Calu3 (cell line): ENCODE data around the gene AGBL4. TPM values are rescaled to one million over a fixed set of nuclear protein-coding genes. Genes with fewer than 3 reads are reported as not detected.

Source experiments
- BruUV-seq: library from RNA; stranded (reverse); fragments of 400-500 nt; replicated peaks from 2 replicates; lab custom pipeline; 2021; lab: Mats Ljungman, UMichigan
- CTCF ChIA-PET: fragments of 300-600 bp; sonication (Branson Sonifier 250); formaldehyde crosslinking; loops from one replicate; lab custom pipeline; 2022; ENCODE audit warnings: antibody characterized with exemption; lab: Charles Lee
- DNase-seq: peaks from one replicate; pipeline ENCODE4 v3.0.0; 2022
- H3K27ac Mint-ChIP-seq: one replicate; pipeline ENCODE4 v1.8.0; 2022; ENCODE audit warnings: mixed read lengths; ENCODE audit not compliant: unreplicated experiment
- H3K27me3 Mint-ChIP-seq: one replicate; pipeline ENCODE4 v1.8.0; 2022; ENCODE audit warnings: mixed read lengths; ENCODE audit not compliant: unreplicated experiment
- H3K36me3 Mint-ChIP-seq: one replicate; pipeline ENCODE4 v1.8.0; 2022; ENCODE audit warnings: mild to moderate bottlenecking, moderate library complexity, mixed read lengths; ENCODE audit not compliant: insufficient read depth, unreplicated experiment
- H3K4me1 Mint-ChIP-seq: one replicate; pipeline ENCODE4 v1.8.0; 2022; ENCODE audit warnings: mild to moderate bottlenecking, low read depth, mixed read lengths; ENCODE audit not compliant: unreplicated experiment
- H3K4me3 Mint-ChIP-seq: one replicate; pipeline ENCODE4 v1.8.0; 2022; ENCODE audit warnings: mild to moderate bottlenecking, low read depth, moderate library complexity, mixed read lengths; ENCODE audit not compliant: unreplicated experiment
- H3K9me3 Mint-ChIP-seq: one replicate; pipeline ENCODE4 v1.8.0; 2022; ENCODE audit warnings: low read depth, mixed read lengths; ENCODE audit not compliant: unreplicated experiment
- intact Hi-C: fragments of 100-400 bp; cut with micrococcal nuclease; formaldehyde crosslinking; loops from one replicate; pipeline ENCODE4 v1.10.0; 2022; ENCODE audit not compliant: unreplicated experiment
- total RNA-seq: library from RNA; stranded (reverse); gene quantifications from 2 replicates; pipeline ENCODE4 v1.2.3, GENCODE V29; 2022
- TF ChIP-seq, protein P1 (sequence below): fragments of 200-600 bp; IDR thresholded peaks from one replicate; pipeline ENCODE4 v1.8.0; 2022; ENCODE audit warnings: antibody characterized with exemption; ENCODE audit not compliant: unreplicated experiment

AGBL4 gene
- total RNA-seq, 1 experiment from 2014 or later: not detected

DNA sequence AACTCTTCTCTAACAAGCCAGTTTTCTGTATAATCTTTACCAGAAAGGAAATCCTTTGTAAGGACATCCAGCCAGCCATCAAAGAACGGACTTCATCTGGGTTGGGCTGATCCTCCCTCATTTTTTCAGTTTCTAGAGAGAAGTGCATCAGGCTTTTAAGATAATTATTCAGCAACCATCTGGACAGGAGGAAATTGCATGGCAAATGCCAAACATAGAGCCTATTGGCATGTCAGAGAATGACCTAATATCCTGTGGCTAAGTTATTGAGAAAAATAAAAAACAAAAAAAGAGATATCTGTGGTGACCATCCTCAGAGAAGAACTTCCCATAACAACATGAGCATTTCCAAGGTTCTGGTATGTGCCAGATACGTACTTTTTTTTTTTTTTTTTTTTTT, 1172.1 kb downstream of the AGBL4 start:
- peaks cover 2% of the 10 kb centered on the region for H3K9me3 Mint-ChIP-seq
- H3K27me3 Mint-ChIP-seq: no peaks in the 10 kb centered on the region
- H3K27ac Mint-ChIP-seq: no peak overlapping the region
- intact Hi-C loops: loop anchor here (10.0 kb wide), 1 partner anchor 63 kb away; no protein-coding TSS in a partner anchor
- CTCF ChIA-PET: no interaction called here
- no peaks in the 10 kb centered on the region for H3K36me3 Mint-ChIP-seq
- H3K4me3 Mint-ChIP-seq: no peak overlapping the region
- TF ChIP-seq, protein P1, sequence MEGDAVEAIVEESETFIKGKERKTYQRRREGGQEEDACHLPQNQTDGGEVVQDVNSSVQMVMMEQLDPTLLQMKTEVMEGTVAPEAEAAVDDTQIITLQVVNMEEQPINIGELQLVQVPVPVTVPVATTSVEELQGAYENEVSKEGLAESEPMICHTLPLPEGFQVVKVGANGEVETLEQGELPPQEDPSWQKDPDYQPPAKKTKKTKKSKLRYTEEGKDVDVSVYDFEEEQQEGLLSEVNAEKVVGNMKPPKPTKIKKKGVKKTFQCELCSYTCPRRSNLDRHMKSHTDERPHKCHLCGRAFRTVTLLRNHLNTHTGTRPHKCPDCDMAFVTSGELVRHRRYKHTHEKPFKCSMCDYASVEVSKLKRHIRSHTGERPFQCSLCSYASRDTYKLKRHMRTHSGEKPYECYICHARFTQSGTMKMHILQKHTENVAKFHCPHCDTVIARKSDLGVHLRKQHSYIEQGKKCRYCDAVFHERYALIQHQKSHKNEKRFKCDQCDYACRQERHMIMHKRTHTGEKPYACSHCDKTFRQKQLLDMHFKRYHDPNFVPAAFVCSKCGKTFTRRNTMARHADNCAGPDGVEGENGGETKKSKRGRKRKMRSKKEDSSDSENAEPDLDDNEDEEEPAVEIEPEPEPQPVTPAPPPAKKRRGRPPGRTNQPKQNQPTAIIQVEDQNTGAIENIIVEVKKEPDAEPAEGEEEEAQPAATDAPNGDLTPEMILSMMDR: no peak
- DNase-seq: no peak
- no TSS peak for BruUV-seq
- H3K4me1 Mint-ChIP-seq: no peaks in the 10 kb centered on the region

DNA sequence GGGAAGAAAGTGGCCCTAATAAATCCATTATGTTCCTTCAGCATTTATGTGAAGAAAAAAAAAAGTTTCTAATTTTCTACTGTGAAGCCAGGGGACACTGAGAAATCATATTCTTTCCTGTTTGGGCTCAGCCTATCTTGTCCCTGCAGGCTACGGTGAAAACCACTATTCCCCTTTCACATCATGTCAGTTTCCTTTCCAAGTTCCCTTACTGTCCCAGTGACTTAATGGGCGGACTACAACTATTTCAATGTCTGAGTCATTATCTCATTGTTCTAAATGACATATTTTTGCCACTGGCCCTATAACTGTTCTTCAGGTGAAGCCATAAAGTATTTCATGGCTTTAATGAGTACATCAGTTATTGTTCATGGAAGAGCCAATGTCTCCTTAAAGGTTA, 1175.7 kb downstream of the AGBL4 start:
- Mint-ChIP-seq H3K4me3 (no peak overlapping the region), H3K36me3 (no peaks in the 10 kb centered on the region), H3K27me3 (no peaks in the 10 kb centered on the region), H3K4me1 (peaks cover 14% of the 10 kb centered on the region), H3K27ac (no peak overlapping the region), H3K9me3 (no peaks in the 10 kb centered on the region)
- intact Hi-C loops: no loop called here
- DNase-seq: no peak
- BruUV-seq: no TSS peak
- CTCF ChIA-PET: no interaction called here
- TF ChIP-seq, protein P1: no peak

DNA sequence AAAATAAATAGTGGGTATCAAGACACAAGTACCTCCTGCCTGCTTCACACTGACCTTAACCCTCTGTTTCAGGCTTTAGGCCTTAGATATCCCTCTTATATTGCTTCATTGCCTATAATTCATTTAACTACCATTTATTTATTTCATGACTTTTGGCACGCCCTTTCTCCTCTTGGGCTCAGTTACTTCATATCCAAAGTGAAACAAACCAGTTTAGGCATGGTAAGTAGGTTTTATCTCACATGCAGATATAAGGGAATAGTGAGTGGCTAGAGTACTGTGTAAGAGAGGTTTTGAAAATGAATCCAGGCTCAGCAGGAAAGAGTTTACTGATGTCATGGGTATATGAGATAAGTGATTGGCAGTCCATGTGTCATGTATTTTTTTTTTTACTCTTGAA, 1177.3 kb downstream of the AGBL4 start:
- no peaks in the 10 kb centered on the region for H3K36me3 Mint-ChIP-seq
- intact Hi-C loops: no loop called here
- H3K4me1 Mint-ChIP-seq: peaks cover 14% of the 10 kb centered on the region
- CTCF ChIA-PET: no interaction called here
- no peak for DNase-seq
- BruUV-seq: no TSS peak
- H3K9me3 Mint-ChIP-seq: no peaks in the 10 kb centered on the region
- no peak overlapping the region for H3K27ac Mint-ChIP-seq
- no peaks in the 10 kb centered on the region for H3K27me3 Mint-ChIP-seq
- H3K4me3 Mint-ChIP-seq: no peak overlapping the region
- TF ChIP-seq, protein P1: no peak

DNA sequence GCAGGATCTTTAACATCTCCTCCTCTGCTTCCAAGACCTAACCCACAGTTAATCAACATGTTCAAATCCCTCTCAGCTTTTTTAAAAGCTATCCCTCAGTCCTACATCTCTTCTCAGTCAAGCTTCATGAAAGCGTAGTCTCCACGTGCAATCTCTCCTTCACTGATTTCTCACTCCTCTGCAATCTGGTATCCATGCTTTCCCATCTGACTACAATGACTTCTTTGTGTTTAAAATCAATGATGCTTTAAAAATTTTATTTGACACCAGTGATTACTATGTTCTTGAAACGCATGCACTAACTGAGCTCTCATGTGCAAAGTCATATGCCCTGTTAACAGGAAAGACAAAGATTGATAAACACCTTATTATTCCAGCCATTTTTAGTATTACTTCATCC, 1179.6 kb downstream of the AGBL4 start:
- Mint-ChIP-seq H3K36me3 (no peaks in the 10 kb centered on the region), H3K4me1 (peaks cover 14% of the 10 kb centered on the region), H3K27ac (no peak overlapping the region), H3K4me3 (no peak overlapping the region), H3K9me3 (no peaks in the 10 kb centered on the region), H3K27me3 (no peaks in the 10 kb centered on the region)
- BruUV-seq: no TSS peak
- CTCF ChIA-PET: no interaction called here
- TF ChIP-seq, protein P1: no peak
- no peak for DNase-seq
- intact Hi-C loops: no loop called here
